GM21423 (cell line): ENCODE measurements around the gene CARHSP1.
"Not testable (repeated sequence)": the region's sequence is repeated elsewhere in the genome, so short reads cannot be mapped to it uniquely, and the experiment has no call there.

Experiments used
- ATAC-seq: cut with Tn5 transposase; IDR thresholded peaks from one replicate; pipeline ENCODE4 v1.9.1; 2021; ENCODE audit warnings: mild to moderate bottlenecking, moderate library complexity; ENCODE audit not compliant: unreplicated experiment

Gene CARHSP1

DNA sequence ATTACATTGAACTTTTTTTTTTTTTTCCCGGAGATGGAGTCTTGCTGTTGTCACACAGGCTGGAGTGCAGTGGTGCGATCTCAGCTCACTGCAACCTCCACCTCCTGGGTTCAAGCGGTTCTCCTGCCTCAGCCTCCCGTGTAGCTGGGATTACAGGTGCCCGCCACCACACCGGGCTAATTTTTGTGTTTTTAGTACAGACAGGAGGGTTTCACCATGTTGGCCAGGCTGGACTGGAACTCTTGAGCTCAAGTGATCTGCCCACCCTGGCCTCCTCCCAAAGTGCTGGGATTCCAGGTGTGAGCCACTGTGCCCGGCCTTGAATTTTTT is 5.0 kb upstream of the CARHSP1 start:
- ATAC-seq: not testable (repeated sequence)

DNA sequence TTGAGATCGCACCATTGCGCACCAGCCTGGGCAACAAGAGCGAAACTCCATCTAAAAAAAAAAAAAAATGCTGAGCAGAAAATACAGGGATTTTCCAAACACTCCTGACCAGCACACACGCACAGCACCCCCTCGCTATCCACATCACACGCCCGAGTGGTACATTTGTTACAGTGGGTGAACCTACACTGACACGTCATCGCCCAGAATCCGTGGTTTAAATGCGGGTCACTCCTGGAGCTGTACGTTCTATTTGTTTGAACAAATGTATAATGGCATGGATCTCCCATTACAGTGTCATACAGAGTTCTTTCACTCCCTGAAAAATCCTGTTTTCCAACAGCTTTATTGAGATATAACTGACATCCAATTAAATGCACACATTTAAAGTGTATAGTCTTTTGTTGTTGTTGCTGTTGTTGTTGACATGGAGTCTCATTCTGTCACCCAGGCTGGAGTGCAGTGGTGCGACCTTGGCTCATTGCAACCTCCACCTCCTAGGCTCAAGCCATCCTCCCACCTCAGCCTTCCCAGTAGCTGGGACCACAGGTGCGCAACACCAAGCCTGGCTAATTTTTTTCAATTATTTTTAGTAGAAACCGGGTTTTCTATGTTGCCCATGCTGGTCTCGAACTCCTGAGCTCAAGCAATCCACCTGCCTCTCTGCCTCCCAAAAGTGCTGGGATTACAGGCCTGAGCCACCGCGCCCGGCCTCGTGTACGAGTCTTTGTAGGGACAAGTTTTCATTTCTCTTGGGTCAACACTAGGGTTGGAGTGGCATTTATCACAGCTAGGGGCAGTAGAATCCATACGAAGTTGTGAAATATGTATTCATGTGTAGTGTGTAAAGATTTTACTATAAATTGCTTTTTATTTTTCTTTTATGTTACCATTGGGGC is 4.4 kb upstream of the CARHSP1 start:
- ATAC-seq: no peak

DNA sequence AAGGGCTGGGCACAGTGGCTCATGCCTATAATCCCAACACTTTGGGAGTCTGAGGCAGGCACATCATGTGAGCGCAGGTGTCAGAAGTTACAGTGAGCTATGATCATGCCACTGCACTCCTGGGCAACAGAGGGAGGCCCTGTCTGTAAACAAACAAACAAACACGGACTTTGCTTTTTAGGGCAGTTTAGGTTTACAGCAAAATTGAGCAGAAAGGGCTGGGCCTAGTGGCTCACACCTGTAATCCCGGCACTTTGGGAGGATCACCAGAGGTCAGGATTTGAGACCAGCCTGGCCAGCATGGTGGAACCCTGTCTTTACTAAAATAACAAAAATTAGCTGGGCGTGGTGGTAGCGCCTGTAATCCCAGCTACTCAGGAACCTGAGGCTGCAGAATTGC is 3.3 kb upstream of the CARHSP1 start:
- no peak for ATAC-seq

GRCh38 chr16:8869988-8870241 is 1.1 kb upstream of the CARHSP1 start:
- not testable (repeated sequence) for ATAC-seq

DNA sequence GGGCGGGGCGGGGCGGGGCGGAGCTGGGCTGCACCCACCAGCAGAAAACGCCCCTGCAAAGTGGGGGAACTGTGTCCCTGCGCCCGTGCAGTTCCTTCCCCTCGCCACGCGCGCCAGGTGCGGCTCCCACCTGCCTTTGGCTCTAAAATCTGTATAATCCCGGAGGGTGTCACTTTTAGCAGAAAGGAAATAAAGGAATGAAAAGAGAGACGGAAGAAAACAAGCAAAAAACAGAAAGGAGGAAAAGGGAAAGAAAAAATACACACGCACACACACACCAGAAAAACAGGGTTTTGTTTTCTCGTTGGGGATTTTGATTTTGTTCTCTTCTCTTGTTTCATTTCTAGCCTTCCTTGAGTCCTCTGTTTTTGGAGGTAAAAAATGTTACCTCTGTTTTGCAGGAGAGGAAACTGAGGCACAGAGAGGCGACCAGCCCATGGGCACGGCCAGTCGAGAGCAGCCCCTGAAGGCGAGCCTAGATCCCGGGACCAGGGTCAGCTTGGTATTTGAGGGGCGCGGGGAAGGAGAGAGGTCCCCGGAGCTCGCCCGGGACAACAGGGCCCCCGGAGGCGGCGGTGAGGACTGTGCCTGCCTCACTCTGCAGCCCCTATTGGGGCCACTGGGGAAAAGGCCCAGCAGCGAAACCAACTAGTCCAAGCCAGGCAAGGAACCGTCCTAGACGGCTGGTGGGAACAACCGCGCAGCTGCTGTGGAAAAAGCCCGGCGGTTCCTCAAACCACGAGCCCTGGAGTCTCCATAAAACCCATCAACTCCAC is 594 bp upstream of the CARHSP1 start:
- ATAC-seq: no peak

GRCh38 chr16:8867932-8868415 is 832 bp downstream of the CARHSP1 start:
- no peak for ATAC-seq

DNA sequence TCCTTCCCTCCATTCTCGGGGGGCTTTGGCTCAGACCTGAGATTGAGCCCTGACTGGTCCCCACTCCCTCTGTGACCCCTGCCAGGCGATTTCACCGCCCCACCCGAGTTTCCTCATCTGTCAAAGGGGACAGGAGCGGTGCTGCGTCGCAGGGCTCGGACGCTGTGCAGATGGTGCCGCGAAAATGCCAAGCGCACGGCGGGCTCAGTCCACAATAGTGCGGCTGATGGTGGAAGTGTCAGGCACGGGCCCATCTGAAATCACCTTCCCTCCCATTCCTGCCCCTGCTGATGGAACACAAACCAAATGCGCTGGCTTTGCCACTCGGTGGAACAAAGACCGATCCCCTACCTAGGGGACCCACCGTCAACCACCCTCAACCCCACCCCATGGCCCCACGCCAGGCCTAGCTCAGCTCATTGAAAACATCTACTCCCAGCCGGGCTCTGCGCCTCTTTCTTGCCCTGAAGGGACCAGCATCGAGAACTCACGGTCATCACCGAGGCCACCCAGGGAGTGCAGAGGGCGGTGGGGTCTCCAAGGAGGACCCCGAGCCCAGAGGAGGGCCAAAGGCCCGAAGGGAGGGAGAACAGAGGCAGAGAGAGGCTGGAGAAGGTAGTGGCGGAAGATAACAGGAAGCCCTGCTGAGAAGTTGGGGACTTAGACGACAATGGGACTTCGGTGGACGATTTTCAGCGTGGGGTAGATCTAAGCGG is 1.4 kb downstream of the CARHSP1 start:
- ATAC-seq: no peak

DNA sequence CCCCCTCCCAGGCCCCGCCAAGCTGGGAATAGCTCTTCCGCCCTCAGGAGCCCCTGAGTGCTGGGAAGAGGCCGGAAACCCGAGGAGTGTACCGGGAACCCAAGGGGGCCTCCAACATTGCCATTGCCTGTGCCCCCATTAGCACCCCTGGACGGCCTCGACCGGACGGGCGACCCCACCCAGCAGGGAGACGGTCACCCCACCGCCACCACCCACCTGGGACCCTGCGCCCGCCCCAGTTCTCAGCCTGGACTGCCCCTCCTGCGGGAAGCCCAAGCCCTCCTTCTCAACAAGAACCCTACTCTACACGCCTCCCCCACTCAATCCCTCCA is 2.0 kb downstream of the CARHSP1 start:
- no peak for ATAC-seq

- no peak for ATAC-seq
Measured at GRCh38 chr16:8866118-8866883, 2.5 kb downstream of the CARHSP1 start.

- no peak for ATAC-seq
Measured at GRCh38 chr16:8865145-8865882, 3.5 kb downstream of the CARHSP1 start.

- no peak for ATAC-seq
Measured at GRCh38 chr16:8864480-8865110, 4.2 kb downstream of the CARHSP1 start.

GRCh38 chr16:8863594-8864424 is 5.0 kb downstream of the CARHSP1 start:
- no peak for ATAC-seq

DNA sequence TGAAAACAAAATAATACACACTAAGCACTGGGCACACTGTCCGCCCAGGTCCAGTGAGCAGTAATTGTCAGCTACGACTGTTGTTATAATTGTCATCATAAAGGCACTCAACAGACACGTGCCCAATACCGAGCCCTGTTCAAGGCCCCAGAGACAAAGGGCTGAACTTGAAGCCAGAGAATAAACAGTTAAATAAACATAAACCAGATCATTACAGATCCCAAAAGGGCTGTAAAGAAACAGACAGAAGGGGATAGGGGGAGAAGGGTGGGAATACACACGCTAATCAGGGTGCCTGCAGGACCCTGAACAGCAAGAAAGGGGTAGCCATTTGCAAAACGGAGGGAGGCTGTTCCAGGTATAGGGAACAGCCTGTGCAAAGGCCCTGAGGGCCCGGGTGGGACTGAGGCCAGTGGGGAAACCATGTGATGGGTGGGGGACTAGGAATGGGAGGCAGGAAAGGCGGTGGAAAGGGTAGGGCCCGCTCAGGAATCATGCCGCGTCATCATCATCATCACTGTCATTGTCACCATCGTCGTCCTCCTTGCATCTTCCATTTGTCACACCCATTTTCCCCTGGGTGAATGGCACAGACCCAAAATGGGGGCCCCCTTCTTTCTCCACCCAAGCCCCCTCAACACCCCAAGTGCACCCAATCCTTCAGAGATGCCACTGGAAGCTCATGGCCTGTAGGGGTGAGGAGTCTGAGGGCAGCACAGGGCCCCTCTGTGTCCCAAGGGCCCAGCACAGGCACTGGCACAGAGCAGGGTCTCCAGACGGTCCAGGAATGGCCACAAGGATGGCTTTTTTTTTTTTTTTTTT is 6.3 kb downstream of the CARHSP1 start:
- no peak for ATAC-seq

DNA sequence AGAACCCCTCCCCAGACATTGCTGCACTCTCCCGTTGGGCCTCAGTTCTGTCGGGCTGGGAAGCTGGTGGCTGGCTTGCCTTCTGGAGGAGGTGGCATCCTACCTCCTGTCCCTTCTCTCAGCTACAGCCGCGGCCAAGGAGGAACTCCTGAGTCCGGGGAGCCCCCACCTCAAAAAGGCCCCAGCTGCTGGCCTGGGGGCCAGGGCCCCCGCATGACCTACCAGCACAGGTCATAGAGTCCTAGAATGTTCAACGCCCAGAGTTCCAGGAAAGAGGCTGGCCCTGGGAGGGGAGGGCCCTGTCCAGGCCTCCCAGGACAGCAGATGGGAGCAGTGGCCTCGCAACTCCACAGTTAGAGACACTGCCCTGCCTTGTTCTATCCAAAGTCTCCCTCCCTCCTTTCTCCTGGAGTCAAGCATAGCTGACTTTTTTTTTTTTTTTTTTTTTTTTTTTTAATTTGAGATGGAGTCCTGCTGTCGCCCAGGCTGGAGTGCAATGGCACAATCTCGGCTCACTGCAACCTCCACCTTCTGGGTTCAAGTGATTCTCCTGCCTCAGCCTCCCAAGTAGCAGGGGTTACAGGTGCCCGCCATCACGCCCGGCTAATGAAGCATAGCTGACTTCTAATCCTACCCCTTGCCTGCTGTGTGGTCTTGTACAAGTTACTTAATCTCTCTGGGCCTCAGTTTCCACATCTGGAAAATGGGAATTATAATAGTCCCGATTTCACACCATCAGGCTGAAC is 7.1 kb downstream of the CARHSP1 start:
- ATAC-seq: no peak

DNA sequence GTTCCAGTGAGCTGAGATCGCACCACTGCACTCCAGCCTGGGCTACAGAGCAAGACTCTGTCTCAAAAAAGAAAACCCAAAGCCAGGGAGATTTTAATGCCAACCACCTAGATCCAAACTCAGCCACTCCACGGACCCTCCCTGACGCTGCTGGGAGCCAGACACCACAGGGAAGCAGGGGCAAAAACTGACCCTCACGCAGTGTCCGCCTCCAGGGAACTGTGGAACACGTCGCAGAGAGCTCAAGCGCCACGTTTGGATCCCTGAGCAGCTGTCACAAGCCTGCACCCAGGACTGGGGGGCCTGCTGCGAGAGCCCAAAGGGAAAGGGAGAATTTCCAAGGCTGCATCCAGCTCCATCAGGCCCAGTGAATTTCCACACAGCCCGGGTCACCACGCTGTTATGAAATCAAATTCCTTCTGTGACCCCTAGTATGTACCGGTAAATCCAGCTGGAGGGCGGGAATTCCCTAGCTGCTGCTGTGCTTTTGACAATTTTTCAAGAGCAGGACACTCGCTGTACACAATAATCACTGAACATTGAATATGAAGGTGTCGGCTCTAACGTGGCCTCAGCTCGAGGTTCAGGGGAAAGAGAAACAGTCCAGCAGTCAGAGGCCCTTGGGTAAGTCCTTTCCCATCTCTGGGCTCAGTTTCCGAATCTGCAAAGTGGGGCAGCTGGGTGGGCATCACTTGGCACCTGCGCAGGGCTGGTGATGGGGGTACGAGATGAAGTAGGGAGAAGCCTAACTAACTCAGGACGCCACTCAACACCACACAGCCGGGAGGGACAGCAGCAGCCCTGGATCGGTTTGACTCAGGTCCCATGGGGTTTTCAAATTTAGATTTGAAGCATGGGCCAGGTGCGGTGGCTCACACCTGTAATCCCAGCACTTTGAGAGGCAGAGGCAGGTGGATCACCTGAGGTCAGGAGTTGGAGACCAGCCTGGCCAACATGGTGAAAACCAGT is 8.6 kb downstream of the CARHSP1 start:
- ATAC-seq: no peak
